Right lobe of liver (tissue), 4 donors: Measurements from ENCODE around the gene MSMP.

ENCODE experiments used
- POLR2A ChIP-seq: fragments of 450-650 bp; IDR thresholded peaks from one replicate; pipeline ENCODE4 v1.6.1; 2017; ENCODE audit warnings: antibody characterized with exemption, mild to moderate bottlenecking
- TF ChIP-seq, protein P1 (sequence below), 4 donors: fragments of 200-600 bp in 3 of 4; fragments of 450-650 bp in 1 of 4; IDR thresholded peaks; one replicate each; pipeline versions ENCODE4 v1.5.1 to v1.8.0; 2016 to 2022; ENCODE audit warnings: antibody characterized with exemption in 4 of 4, mild to moderate bottlenecking in 2 of 4
- donor health status: DM: no; HTN: no; CAD: no.
- donor health status: DM: no; HTN: no; CAD: no.
- donor health status: DM: no; HTN: yes; CAD: no.

DNA sequence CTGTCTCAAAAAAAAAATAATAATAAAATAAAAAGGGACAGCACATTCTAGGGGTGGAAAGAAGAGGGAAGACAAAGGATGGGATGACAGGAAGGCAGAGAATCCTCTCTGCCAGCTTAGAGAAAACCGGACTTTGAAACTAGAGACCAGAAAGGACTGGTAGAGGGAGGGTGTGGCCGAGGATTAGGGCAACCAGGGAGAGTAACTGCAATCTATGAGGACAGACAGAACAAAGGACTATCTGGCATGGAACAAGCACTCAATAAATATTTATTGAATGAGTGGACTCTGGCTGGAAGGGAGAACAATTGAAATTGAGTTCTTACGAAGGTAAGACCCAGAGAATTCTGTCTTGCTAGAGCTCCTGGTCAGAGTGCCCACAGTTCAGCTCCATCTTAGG, 7.5 kb downstream of the MSMP start:
- TF ChIP-seq, protein P1, sequence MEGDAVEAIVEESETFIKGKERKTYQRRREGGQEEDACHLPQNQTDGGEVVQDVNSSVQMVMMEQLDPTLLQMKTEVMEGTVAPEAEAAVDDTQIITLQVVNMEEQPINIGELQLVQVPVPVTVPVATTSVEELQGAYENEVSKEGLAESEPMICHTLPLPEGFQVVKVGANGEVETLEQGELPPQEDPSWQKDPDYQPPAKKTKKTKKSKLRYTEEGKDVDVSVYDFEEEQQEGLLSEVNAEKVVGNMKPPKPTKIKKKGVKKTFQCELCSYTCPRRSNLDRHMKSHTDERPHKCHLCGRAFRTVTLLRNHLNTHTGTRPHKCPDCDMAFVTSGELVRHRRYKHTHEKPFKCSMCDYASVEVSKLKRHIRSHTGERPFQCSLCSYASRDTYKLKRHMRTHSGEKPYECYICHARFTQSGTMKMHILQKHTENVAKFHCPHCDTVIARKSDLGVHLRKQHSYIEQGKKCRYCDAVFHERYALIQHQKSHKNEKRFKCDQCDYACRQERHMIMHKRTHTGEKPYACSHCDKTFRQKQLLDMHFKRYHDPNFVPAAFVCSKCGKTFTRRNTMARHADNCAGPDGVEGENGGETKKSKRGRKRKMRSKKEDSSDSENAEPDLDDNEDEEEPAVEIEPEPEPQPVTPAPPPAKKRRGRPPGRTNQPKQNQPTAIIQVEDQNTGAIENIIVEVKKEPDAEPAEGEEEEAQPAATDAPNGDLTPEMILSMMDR (IDR thresholded peaks at IDR 0.05), result no peak
- no peak for TF ChIP-seq POLR2A
